NCI-H1436 (cell line): ENCODE measurements around the gene GOLGA6L1.
"Not testable (repeated sequence)": the region's sequence is repeated elsewhere in the genome, so short reads cannot be mapped to it uniquely, and the experiment has no call there.

ENCODE experiments used
- DNase-seq: peaks from one replicate; lab custom pipeline; 2025; lab: John Stamatoyannopoulos, UW

GOLGA6L1 gene

DNA sequence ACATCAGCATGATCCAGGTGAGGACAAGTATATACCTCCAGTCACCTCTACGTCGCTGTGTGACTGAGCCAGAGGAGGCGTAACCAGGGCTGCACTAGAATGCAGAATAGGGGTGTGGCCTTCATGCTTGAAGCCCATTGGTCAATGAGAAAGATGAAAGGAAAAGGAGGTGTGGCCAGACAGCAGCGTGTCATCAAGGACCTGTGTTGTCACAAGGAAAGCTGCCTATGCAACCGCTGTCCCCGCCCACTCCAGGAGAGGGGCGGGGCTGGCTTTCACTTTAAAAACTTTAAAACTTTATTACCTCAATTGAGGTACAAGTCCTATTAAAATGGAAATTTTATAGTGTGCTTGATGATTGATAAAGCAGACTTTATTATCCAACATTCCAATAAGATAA, at the start of gene GOLGA6L1:
Gene GOLGA6L1, minus strand, starts transcription at position 101 of the 400 bp plus-strand sequence. Its CDS starts 91 bp downstream, at position 10.
- DNase-seq = not testable (repeated sequence)

- DNase-seq = not testable (repeated sequence)
These were observed 44.6 kb upstream of the GOLGA6L1 start for GRCh38 chr15:23181201-23181600.

- DNase-seq = not testable (repeated sequence)
These were observed 43.9 kb upstream of the GOLGA6L1 start for GRCh38 chr15:23180547-23180927.

DNA sequence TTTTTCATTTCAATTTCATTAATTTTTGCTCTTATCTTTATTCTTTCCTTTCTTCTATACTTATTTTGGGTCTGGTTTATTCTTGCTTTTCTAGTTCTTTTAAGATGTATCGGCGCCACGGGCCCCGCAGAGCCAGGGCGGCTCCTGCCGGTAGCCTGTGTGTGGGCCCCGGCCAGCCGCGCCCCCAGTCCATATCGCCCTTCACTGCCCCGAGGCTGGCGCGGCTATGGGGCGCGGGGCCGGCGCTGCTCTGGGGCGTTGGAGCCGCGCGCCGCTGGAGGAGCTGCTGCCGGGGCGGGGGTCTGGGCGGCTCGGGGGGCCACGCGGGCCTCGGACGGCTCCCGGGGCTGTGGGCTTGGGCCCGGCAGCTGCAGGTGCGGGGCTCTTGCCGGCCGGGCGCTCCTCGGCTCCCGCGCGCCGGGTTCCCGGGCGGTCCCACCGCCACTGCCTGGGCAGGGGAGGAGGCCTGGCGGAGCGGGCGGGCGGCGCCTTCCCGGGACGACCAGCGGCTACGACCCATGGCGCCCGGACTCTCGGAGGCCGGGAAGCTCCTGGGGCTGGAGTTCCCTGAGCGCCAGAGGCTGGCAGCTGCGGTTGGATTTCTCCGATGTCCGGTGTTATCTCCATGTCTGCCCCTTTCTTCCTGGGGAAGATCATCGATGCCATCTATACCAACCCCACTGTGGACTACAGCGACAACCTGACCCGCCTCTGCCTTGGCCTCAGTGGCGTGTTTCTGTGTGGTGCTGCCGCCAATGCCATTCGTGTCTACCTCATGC, 43.3 kb upstream of the GOLGA6L1 start:
- not testable (repeated sequence) for DNase-seq

DNA sequence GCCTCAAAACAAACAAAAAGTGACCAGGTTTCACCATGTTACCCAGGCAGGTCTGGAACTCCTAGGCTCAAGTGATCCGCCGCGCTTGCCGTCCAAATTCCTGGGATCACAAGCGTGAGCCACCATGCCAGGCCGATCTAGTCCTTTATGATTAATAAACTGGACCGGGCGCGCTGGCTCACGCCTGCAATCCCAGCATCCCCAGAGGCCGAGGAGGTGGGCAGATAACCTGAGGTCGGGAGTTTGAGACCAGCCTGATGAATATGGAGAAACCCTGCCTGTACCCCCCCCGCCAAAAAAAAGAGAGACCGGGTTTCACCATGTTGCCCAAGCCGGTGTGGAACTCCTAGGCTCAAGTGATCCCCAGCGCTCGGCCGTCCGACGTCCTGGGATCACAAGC, 40.1 kb upstream of the GOLGA6L1 start:
- DNase-seq = not testable (repeated sequence)

DNA sequence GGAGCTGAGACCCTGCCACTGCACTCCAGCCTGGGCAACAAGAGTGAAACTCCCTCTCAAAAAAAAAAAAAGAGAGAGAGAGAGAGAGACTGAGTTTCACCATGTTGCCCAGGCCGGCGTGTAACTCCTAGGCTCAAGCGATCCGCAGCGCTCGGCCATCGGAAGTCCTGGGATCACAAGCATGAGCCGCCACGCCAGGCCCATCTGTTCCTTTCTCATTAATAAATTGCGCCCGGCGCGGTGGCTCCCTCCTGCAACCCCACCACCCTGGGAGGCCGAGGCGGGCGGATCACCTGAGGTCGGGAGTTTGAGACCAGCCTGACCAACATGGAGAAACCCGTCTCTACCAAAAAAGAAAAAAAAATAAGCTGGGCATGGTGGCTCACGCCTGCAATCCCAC, 39.0 kb upstream of the GOLGA6L1 start:
- not testable (repeated sequence) for DNase-seq

DNA sequence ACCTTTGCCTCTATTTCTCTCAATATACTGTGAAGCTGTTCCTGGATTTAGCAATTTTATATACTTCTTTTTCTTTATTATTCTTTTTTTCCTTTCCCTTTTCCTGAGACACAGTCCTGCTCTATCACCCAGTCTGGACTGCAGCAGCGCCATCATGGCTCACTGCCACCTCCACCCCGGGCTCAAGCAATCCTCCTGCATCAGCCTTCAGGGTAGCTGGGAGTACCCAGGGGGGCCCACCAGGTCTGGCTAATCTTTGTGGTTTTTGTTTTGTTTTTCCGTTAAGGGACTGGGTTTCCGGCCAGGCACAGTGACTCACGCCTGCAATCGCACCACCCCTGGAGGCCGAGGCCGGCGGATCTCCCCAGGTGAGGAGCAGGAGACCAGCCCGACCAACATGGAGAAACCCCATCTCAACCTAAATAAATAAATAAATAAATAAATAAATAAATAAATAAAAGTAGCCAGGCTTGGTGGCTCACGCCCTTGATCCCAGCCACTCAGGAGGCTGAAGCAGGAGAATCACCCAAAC, 38.1 kb upstream of the GOLGA6L1 start:
- not testable (repeated sequence) for DNase-seq

GRCh38 chr15:23132787-23133186, 3.8 kb downstream of the GOLGA6L1 start:
- not testable (repeated sequence) for DNase-seq

DNA sequence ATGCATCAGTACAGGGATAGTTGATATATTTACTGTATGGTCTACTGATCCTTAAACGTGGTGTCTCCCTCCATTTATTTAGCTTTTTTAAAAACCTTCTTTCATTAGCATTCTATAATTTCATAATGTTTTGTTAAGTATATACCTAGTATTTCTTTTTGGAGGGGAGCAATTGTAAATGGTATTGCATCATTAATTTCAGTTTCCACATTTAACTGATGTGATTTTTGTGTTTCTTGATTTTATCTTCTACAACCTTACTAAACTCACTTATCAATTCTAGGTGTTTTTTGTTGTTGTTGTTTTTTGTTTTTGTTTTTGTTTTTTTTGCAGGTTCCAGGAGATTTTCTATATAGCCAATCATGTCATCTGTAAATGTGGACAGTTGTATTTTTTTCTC, 18.4 kb downstream of the GOLGA6L1 start:
- DNase-seq = no peak

- no peak for DNase-seq
These were observed 40.8 kb downstream of the GOLGA6L1 start for GRCh38 chr15:23095796-23096195.

GRCh38 chr15:23083115-23083514, 53.5 kb downstream of the GOLGA6L1 start:
- DNase-seq = no peak

DNA sequence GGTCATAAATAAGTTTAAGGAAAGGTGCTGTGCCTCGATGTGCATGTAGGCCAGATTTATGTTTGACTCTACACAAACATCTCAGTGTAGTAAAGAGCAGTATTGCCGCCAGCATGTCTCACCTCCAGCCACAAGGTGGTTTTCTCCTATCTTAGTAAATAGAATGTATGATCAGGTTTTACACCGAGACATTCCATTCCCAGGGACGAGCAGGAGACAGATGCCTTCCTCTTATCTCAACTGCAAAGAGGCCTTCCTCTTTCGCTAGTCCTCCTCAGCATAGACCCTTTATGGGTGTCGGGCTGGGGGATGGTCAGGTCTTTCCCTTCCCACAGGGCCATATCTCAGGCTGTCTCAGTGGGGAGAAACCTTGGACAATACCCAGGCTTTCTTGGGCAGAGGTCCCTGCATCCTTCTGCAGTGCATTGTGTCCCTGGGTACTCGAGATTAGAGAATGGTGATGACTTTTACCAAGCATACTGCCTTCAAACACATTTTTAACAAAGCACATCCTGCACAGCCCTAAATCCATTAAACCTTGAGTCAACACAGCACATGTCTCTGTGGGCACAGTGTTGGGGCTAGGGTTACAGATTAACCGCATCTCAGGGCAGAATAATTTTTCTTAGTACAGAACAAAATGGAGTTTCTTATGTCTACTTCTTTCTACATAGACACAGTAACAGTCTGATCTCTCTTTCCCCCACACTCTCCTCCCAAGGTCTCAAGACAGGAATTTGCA, 54.5 kb downstream of the GOLGA6L1 start:
- not testable (repeated sequence) for DNase-seq

DNA sequence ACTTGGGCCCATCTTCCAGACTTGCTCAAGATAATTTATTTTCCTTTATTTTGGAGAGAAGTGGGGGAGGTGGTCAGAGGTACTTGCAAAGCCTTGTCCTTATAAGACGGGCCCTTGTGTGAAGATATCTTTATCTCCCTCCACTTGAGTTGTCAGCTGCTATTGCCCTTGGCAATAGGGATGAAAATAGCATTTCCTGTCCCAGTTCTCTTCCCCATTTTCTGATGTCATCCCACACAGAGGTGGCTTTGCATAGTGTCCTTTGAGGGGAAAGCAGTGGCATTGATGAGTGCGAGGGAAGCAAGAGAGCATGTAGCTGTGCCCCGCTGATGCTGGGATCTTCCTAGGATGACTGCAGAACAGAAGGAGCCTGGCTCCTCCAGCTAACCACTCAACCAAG, 55.4 kb downstream of the GOLGA6L1 start:
- no peak for DNase-seq

- no peak for DNase-seq
These were observed 56.9 kb downstream of the GOLGA6L1 start for GRCh38 chr15:23079766-23080165.
